Upper lobe of left lung (tissue), 4 donors: Measurements from ENCODE around the gene SPTB.

Source experiments
- CTCF ChIP-seq, 6 experiments: fragments of 450-650 bp in 4 of 6; fragments of 200-600 bp in 2 of 6; sonication (generic) in 2 of 6; IDR thresholded peaks; one replicate each; pipeline ENCODE4 v1.5.1; 2016 to 2019; ENCODE audit warnings: antibody characterized with exemption in 6 of 6
- EP300 ChIP-seq, 4 donors: sonication (generic); formaldehyde crosslinking; IDR thresholded peaks; one replicate each; pipeline ENCODE4 v1.5.1; 2017; ENCODE audit warnings: antibody characterized with exemption in 4 of 4, control low read depth in 2 of 4
- POLR2A ChIP-seq, 4 donors: fragments of 450-650 bp; IDR thresholded peaks; one replicate each; pipeline ENCODE4 v1.5.1; 2016 to 2017; ENCODE audit warnings: antibody characterized with exemption in 4 of 4, mild to moderate bottlenecking in 2 of 4
- POLR2AphosphoS5 ChIP-seq, 2 donors: sonication (generic); formaldehyde crosslinking; IDR thresholded peaks; one replicate each; pipeline ENCODE4 v1.5.1; 2017; ENCODE audit warnings: antibody characterized with exemption in 2 of 2

- no peak for TF ChIP-seq CTCF (IDR thresholded peaks at IDR 0.05)
- no peak for TF ChIP-seq POLR2A (IDR thresholded peaks at IDR 0.05)
- TF ChIP-seq POLR2AphosphoS5 (IDR thresholded peaks at IDR 0.05) = no peak
- TF ChIP-seq EP300 (IDR thresholded peaks at IDR 0.05) = peak in 1 of 4 donors; percentile 10
Observed at GRCh38 chr14:64720131-64720576, 159.6 kb downstream of the SPTB start.
